Hypothalamus (tissue), 51 donors: ENCODE measurements around the gene C7orf57.
A peak's percentile ranks its signal among the peaks of the same experiment; 100 is the strongest.
"Not testable (repeated sequence)": the region's sequence is repeated elsewhere in the genome, so short reads cannot be mapped to it uniquely, and the experiment has no call there.

Experiments
- DNase-seq, 51 donors: peaks; one replicate each; lab custom pipeline; 2025; lab: John Stamatoyannopoulos, UW

C7orf57 gene

GRCh38 chr7:48035301-48035966 is at the start of gene C7orf57:
Gene C7orf57, plus strand, starts transcription at chr7:48035543. Its CDS starts 766 bp downstream, at chr7:48036309.
- DNase-seq: peak in 50 of 51 donors; percentile 27 to 89 (median 77)

DNA sequence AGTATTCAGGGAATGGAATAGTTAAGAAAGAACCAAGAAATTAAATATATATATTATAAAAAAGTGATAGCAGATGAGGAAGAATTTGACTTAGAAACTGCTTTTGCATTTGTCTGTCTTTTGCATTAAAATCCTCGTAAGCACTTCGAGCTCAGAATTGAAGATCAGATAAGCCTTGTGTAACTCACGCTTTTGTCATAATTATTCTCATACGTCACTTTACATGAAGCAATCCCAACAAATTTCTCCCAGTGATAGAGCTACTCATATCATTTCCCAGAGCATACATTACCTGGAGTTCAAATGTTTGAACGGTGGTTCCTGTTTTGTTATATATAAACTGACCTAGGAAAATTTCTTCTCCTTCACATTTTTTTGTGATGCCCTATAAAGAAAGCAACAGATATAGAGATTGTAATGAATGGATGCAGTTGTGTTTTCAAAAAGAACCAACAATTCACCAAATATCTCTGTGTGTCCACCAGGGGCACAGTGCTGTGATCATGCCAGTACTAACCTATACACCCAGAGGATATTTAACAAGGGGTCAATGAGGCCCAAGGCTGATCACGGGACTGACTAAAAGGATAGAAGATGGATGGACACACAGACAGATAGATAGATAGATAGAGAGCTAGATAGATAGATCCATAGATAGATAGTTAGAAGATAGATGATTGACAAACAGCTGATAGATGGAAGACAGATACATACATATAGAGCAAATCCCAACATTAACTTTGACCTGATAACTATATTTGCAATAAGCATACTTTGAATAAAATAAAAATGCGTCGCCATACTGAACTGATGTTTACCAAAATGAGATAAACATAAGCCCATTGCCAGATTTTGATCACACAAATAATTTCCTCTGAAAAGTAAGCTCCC is 46.6 kb upstream of the C7orf57 start:
- DNase-seq: no peak

- not testable (repeated sequence) for DNase-seq
These were observed 45.5 kb upstream of the C7orf57 start for GRCh38 chr7:47989607-47990400.

DNA sequence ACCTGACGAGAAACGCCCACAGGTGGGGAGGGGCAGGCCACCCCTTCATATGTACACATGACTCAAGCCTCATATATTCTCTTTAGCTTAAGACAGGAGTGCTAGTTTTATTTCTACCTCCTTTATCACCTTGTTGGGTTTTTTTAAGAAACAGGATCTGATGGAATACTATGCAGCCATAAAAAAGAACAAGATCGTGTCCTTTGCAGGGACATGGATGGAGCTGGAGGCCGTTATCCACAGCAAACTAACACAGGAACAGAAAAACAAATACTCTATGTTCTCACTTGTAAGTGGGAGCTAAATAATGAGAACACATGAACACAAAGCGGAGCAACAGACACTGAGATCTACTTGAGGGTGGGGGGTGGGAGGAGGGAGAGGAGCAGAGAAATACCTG is 44.8 kb upstream of the C7orf57 start:
- no peak for DNase-seq

DNA sequence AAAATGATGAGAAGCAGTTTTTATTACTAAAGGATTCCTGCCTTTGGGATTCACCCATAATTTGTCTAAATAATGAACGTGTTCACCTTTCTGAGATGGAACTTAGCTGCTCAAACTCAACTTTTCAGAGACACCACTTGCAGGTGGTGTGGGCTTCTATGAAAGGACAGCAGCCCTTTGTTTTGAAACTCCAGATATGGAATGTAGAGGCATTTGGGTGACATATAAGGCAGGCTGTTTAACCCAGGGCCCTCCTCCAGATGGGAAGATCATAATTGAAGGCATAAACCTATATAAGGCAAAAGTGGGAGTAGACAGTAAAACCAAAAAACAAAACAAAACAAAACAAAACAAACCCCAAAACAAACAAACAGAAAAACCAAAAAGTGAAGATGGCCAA is 44.1 kb upstream of the C7orf57 start:
- DNase-seq: no peak

DNA sequence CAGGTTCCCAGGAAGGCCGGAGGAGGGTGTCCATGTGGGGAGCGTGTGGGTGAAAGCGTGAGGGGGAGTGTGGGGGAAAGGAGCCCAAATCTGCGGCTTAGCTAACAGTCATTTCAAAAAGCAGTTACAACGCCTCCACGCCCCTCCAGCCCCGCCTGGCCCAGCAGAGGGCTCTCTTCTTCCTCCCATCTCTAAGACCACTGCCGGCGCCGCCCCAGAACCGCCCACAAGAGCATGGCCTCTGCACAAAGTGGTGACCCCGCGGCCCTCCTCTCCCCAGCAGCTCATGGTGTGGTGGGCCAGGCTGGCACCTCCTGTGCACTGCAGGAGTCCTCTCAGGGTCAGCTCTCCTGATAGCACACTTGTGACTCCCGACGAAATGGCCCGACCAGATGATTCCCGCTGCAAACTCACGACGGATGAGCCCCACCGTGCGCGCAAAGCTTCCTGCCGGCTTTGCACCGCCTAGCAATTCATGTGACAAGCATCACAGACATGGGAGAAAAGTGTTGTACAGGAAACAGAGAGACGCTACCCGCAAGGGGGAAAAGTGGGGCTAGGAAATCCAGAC is 43.5 kb upstream of the C7orf57 start:
- DNase-seq: peak in 49 of 51 donors; percentile 9 to 78 (median 49)

DNA sequence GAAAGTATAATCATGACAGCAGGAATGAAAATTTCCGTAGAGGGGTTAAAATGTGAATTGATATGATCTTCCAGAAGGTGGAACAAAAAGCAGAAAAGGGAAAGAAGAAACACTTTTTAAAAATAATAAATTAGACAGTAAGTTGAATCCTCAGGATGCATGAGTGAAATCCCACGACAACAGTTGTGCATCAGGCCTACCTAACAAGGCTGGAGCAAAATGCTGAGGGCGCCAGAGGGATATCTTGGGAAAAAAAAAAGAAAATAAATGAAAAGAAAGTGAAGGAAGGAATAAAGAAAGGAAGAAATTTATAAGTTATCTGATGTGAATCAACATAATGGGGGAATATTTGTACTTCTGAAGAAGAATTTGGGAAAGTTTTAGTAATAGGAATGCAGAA is 42.9 kb upstream of the C7orf57 start:
- DNase-seq: no peak

- no peak for DNase-seq
These were observed 35.9 kb upstream of the C7orf57 start for GRCh38 chr7:47999413-47999812.

DNA sequence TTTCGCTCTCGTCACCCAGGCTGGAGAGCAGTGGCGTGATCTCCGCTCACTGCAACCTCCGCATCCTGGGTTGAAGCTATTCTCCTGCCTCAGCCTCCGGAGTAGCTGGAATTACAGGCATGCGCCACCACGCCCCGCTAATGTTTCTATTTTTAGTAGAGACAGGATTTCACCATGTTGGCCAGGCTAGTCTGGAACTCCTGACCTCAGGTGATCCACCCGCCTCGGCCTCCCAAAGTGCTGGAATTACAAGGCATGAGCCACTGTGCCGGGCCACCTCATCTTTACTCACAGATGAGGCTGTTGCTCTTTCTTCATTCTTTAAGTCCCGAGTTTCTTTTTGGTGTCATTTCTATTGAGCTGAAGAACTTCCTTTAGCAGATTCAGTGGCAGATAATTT is 35.2 kb upstream of the C7orf57 start:
- DNase-seq: not testable (repeated sequence)

DNA sequence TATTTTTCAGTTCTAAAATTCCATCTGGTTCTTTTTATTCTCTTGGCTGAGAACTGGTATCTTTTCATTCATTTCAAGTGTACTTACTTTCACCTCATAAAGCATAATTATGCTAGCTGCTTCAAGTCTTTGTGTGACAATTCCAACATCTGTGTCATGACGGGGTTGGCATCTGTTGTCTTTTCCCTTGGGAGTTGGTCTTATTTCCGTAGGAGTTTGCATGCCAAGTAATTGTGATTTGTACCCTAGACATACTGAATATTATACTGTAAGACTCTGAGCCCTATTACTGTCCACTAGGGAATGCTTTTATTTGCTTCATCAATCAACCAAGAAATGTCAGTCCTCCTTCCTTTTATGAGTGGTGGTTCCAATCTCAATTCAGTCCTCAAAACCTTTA is 31.3 kb upstream of the C7orf57 start:
- no peak for DNase-seq

- DNase-seq: no peak
These were observed 30.7 kb upstream of the C7orf57 start for GRCh38 chr7:48004638-48005037.

- DNase-seq: no peak
These were observed 28.5 kb upstream of the C7orf57 start for GRCh38 chr7:48006866-48007265.

DNA sequence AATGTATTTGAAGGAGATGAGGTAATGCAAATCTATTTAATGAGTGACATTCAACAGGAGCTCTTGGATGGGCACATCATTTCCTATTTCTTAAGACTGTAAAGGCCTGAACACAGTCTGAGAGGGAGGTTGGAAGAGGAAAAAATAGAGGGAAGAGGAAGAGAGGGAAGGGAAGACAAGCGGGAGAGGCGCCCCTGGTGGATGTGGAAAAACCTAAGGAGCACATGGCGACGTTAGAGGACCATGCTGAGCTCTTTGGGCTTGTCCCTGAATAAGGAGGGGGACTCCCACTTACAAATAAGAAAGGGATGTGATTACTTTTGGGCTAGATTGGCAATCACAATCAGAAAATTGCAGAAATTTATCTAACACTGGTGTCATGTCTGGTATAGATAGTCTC is 26.1 kb upstream of the C7orf57 start:
- no peak for DNase-seq

- no peak for DNase-seq
These were observed 25.4 kb upstream of the C7orf57 start for GRCh38 chr7:48009954-48010353.

GRCh38 chr7:48011323-48011722 is 24.0 kb upstream of the C7orf57 start:
- DNase-seq: no peak

GRCh38 chr7:48011951-48012350 is 23.4 kb upstream of the C7orf57 start:
- no peak for DNase-seq

DNA sequence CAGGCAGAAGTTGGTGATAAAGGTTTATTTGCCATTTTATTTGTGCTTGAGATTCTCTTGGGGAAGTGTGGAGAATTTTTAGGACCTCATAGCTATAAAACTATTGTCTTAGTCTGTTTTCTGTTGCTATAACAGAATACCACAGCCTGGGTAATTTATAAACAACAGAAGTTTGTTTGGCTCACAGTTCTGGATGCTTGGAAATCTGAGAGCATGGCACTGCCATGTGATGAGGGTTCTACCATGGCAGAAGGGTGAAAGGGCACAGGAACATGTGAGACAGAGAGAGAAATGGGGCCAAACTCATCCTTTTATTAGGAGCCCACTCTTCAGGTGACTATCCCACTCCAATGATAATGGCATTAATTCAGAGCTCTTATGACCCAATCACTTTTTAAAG is 18.7 kb upstream of the C7orf57 start:
- no peak for DNase-seq

DNA sequence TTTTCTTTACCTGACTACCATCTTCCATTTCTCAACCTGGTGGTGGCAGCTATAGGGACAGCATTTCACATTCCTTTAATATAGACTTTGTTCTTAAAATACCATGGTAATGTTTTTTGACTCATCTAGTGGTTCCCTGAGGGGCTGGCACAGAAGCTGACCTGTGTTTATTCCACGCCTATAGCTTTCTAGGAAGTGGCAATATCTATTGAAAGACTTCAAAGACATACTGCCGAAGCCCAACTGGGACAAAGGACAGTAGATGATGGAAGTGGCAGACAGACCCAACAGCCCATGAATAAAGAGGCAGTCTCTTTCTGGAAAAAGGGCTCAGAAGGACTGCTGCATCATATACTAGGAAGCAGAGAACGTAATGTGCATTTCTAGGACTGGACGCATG is 17.7 kb upstream of the C7orf57 start:
- no peak for DNase-seq

GRCh38 chr7:48025624-48026023 is 9.7 kb upstream of the C7orf57 start:
- DNase-seq: no peak

- no peak for DNase-seq
These were observed 6.4 kb upstream of the C7orf57 start, which contains the start of gene SUN3 for GRCh38 chr7:48028938-48029337. Gene SUN3, minus strand, starts transcription at chr7:48029107. Its CDS starts 169 bp downstream, at chr7:48028938.

- no peak for DNase-seq
These were observed 4.2 kb upstream of the C7orf57 start for GRCh38 chr7:48031111-48031510.
